Measurements from ENCODE around the gene USP7.
"Not testable (repeated sequence)": the region's sequence is repeated elsewhere in the genome, so short reads cannot be mapped to it uniquely, and the experiment has no call there.

USP7 gene

DNA sequence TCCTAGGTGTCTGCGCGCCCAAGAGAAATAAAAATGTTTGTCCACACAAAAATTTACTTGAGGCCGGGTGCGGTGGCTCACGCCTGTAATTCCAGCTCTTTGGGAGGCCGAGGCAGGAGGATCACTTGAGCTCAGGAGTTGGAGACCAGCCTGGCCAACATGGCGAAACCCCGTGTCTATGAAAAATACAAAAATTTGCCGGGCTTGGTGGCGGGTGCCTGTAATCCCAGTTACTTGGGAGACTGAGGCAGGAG lies 93.8 kb downstream of the USP7 start:
- intact Hi-C loops (cut with DNase I) = loop anchor here (5.0 to 10.0 kb wide), 3 partner anchors 73 to 222 kb away; partner anchors contain the start of genes ABAT, HAPSTR1, PMM2 and TMEM186
- not testable (repeated sequence) for DNase-seq

DNA sequence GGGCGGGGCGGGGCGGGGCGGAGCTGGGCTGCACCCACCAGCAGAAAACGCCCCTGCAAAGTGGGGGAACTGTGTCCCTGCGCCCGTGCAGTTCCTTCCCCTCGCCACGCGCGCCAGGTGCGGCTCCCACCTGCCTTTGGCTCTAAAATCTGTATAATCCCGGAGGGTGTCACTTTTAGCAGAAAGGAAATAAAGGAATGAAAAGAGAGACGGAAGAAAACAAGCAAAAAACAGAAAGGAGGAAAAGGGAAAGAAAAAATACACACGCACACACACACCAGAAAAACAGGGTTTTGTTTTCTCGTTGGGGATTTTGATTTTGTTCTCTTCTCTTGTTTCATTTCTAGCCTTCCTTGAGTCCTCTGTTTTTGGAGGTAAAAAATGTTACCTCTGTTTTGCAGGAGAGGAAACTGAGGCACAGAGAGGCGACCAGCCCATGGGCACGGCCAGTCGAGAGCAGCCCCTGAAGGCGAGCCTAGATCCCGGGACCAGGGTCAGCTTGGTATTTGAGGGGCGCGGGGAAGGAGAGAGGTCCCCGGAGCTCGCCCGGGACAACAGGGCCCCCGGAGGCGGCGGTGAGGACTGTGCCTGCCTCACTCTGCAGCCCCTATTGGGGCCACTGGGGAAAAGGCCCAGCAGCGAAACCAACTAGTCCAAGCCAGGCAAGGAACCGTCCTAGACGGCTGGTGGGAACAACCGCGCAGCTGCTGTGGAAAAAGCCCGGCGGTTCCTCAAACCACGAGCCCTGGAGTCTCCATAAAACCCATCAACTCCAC lies 94.3 kb downstream of the USP7 start:
- intact Hi-C loops (cut with DNase I) = loop anchor here (5.0 to 10.0 kb wide), 3 partner anchors 72 to 223 kb away; partner anchors contain the start of genes ABAT, HAPSTR1, PMM2 and TMEM186
- no peak for DNase-seq

GRCh38 chr16:8868416-8869211 lies 95.1 kb downstream of the USP7 start, which contains the start of gene CARHSP1:
Gene CARHSP1, minus strand, starts transcription at chr16:8869006. Its CDS starts 9,678 bp downstream, at chr16:8859328.
- intact Hi-C loops (cut with DNase I) = loop anchor here (5.0 to 10.0 kb wide), 3 partner anchors 71 to 224 kb away; partner anchors contain the start of genes ABAT, HAPSTR1, PMM2 and TMEM186

DNA sequence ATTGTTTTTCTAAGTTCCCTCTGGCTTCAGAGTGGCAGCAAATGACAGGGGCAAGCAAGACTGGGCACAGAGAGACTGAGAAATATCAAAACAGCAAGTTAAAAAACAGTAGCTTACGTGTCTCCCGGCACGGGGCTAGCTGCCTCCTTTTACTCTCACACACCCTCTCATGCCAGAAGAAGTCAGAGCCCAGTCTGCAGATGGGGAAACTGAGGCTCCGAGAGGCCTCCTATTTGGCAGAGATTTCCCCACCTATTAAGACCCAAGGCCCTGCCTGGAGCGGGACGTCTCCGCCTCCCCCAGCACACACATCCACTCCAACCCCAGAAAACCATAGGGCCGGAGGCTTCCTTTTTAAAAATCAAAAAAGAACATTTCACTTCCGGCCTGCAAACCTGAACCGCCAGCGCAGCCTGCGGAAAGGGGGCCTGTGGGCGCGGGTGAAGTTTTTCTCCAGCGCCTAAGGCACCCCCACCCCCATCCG lies 95.7 kb downstream of the USP7 start:
- intact Hi-C loops (cut with DNase I) = loop anchor here (5.0 to 10.0 kb wide), 3 partner anchors 71 to 224 kb away; partner anchors contain the start of genes ABAT, HAPSTR1, PMM2 and TMEM186
- DNase-seq = no peak

More at GRCh38 chr16:8868416-8869211, 95.1 kb downstream of the USP7 start, which contains the start of gene CARHSP1:
- DNase-seq = peak; percentile 53 to 93 (median 85)

GRCh38 chr16:8867216-8867931 lies 96.3 kb downstream of the USP7 start:
- peak in 30 of 42 donors; percentile 35 to 81 (median 59) for DNase-seq
- intact Hi-C loops (cut with DNase I) = loop anchor here (5.0 to 10.0 kb wide), 3 partner anchors 70 to 225 kb away; partner anchors contain the start of genes ABAT, HAPSTR1, PMM2 and TMEM186

GRCh38 chr16:8866884-8867215 lies 96.9 kb downstream of the USP7 start:
- no peak for DNase-seq
- intact Hi-C loops (cut with DNase I) = loop anchor here (5.0 to 10.0 kb wide), 3 partner anchors 70 to 225 kb away; partner anchors contain the start of genes ABAT, HAPSTR1, PMM2 and TMEM186

- DNase-seq = peak in 41 of 42 donors; percentile 59 to 94 (median 75)
- intact Hi-C loops (cut with DNase I) = loop anchor here (5.0 to 10.0 kb wide), 3 partner anchors 69 to 226 kb away; partner anchors contain the start of genes ABAT, HAPSTR1, PMM2 and TMEM186
Observed at GRCh38 chr16:8866118-8866883, 97.4 kb downstream of the USP7 start.

GRCh38 chr16:8865145-8865882 lies 98.4 kb downstream of the USP7 start:
- intact Hi-C loops (cut with DNase I) = loop anchor here (5.0 to 10.0 kb wide), 3 partner anchors 68 to 227 kb away; partner anchors contain the start of genes ABAT, HAPSTR1, PMM2 and TMEM186

DNA sequence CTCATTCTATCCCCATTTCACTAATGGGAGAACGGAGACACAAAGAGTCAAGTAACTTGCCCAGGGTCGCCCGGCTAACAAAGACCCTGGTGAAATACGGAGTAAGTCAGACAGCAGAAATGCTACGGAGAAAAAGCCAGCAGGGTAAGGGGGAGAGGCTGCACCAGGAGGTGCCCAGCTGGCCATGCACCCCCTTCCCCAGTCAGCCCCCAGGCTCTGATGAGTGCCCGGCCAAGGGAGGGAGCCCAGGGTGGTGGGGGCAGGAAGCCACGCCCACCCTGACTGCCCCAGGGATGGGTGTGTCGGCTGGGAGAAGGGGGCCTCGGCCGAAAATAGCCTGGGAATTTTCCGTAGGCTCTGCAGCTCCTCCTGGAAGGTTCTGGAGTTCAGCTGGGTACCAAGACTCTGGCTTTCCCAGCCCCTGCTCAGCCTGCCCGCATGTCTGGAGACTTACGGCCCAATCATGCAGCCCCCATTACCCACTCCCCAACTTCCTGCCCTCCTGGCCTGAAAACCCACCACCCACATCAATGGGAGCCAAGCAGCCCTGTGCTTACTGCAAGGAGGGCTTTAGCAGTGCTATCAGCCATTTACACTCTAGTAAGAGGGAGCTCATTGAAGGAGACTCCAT lies 99.1 kb downstream of the USP7 start:
- intact Hi-C loops (cut with DNase I) = loop anchor here (5.0 to 10.0 kb wide), 3 partner anchors 67 to 228 kb away; partner anchors contain the start of genes ABAT, HAPSTR1, PMM2 and TMEM186
- peak in 1 of 42 donors; percentile 10 for DNase-seq

More at GRCh38 chr16:8865145-8865882, 98.4 kb downstream of the USP7 start:
- DNase-seq = no peak

DNA sequence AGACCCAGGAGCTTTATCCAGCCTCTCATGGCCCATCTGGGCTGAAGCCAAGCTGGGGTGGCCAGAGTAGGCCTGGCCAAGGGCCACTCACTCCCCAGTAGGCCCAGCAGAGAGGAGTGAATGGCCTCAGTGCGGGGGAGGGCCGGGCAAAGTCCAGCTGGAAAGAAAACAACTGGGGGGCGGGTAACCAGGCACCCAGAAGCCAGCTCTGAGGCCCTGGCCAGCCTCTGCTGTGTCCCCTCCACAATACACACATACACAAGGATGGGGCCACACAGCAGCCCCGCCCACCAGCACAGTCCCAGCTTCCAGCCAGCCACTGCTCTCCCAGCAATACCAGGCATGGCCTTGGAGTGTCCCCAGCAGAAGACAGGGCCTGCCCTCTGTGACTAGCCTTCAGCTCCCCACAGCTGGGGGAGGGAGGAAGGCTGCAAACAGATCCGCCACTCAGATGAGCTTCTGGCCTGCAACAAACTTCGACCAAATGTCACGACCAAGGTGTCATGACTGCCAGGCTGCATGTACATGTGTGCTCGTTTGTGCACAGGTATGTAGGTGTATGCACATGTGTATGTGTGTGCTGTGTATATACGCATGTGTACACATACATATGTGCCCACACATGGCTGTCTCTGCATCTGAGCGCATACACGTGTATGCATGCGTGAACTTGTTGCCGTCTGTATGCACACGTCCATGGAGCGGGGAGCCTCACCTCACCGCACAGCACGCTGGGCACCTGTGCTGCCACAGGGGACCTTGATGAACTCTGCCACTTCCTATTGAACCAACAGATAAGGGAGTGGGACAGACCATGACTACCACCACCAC lies 99.9 kb downstream of the USP7 start:
- intact Hi-C loops (cut with DNase I) = loop anchor here (10.0 kb wide), 1 partner anchor 189 kb away; the partner anchor contains the start of gene ABAT
- peak; percentile 77 to 97 (median 90) for DNase-seq

DNA sequence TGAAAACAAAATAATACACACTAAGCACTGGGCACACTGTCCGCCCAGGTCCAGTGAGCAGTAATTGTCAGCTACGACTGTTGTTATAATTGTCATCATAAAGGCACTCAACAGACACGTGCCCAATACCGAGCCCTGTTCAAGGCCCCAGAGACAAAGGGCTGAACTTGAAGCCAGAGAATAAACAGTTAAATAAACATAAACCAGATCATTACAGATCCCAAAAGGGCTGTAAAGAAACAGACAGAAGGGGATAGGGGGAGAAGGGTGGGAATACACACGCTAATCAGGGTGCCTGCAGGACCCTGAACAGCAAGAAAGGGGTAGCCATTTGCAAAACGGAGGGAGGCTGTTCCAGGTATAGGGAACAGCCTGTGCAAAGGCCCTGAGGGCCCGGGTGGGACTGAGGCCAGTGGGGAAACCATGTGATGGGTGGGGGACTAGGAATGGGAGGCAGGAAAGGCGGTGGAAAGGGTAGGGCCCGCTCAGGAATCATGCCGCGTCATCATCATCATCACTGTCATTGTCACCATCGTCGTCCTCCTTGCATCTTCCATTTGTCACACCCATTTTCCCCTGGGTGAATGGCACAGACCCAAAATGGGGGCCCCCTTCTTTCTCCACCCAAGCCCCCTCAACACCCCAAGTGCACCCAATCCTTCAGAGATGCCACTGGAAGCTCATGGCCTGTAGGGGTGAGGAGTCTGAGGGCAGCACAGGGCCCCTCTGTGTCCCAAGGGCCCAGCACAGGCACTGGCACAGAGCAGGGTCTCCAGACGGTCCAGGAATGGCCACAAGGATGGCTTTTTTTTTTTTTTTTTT lies 101.2 kb downstream of the USP7 start:
- intact Hi-C loops (cut with DNase I) = loop anchor here (10.0 kb wide), 1 partner anchor 188 kb away; the partner anchor contains the start of gene ABAT
- DNase-seq = peak in 1 of 42 donors; percentile 6

GRCh38 chr16:8861563-8862308 lies 102.0 kb downstream of the USP7 start:
- peak in 6 of 42 donors; percentile 2 to 61 (median 50) for DNase-seq
- intact Hi-C loops (cut with DNase I) = loop anchor here (10.0 kb wide), 1 partner anchor 187 kb away; the partner anchor contains the start of gene ABAT

All from head of caudate nucleus (tissue), 42 donors.